SU-DHL-6 (cell line): ENCODE data around the gene NSRP1.

Source experiments
- CTCF ChIP-seq: fragments of 200-600 bp; sonication (generic); IDR thresholded peaks from one replicate; pipeline ENCODE4 v1.5.1; 2017; ENCODE audit warnings: antibody characterized with exemption, mild to moderate bottlenecking, low read length, moderate library complexity; ENCODE audit not compliant: insufficient read depth, poor library complexity, severe bottlenecking
- EZH2phosphoT487 ChIP-seq: fragments of 200-600 bp; sonication (generic), shearing (Covaris generic); conservative IDR thresholded peaks from 2 replicates; pipeline ENCODE4 v1.6.1; 2018; ENCODE audit warnings: mild to moderate bottlenecking, antibody characterized with exemption, low read length, moderate library complexity, mixed read lengths

- TF ChIP-seq CTCF (no peak), EZH2phosphoT487 (no peak)
Measured at GRCh38 chr17:30155389-30155788, 38.8 kb downstream of the NSRP1 start.
